Heart right ventricle (tissue), 16 donors: Measurements from ENCODE around the gene ZCCHC14. TPM values are rescaled to one million over a fixed set of nuclear protein-coding genes. Genes with fewer than 3 reads are reported as not detected.

Experiments
- ATAC-seq, 8 donors: fragments of 200-7000 bp; cut with Tn5 transposase; one replicate each; pipeline ENCODE4 v1.9.1; 2020; ENCODE audit warnings: mild to moderate bottlenecking in 8 of 8, moderate library complexity in 8 of 8, moderate number of reproducible peaks in 1 of 8
- DNase-seq, 2 donors: peaks; one replicate each; pipeline ENCODE4 v3.0.0-alpha.2; 2020
- H3K27ac ChIP-seq, 10 donors: fragments of 200-600 bp; sonication (generic) in 2 of 10; one replicate each; pipeline versions ENCODE4 v1.5.0 to v1.8.0; 2020 to 2022; ENCODE audit warnings: mild to moderate bottlenecking in 3 of 10
- H3K27me3 ChIP-seq, 7 donors: fragments of 200-600 bp; one replicate each; pipeline ENCODE4 v1.8.0; 2021 to 2022; ENCODE audit warnings: mild to moderate bottlenecking in 2 of 7
- H3K36me3 ChIP-seq, 9 donors: fragments of 200-600 bp; sonication (generic) in 1 of 9; one replicate each; pipeline versions ENCODE4 v1.5.0 to v1.8.0; 2020 to 2022; ENCODE audit warnings: mild to moderate bottlenecking in 2 of 9
- H3K4me1 ChIP-seq, 9 donors: fragments of 200-600 bp; sonication (generic) in 1 of 9; one replicate each; pipeline versions ENCODE4 v1.5.0 to v1.8.0; 2020 to 2022; ENCODE audit warnings: mild to moderate bottlenecking in 4 of 9
- H3K4me3 ChIP-seq, 10 donors: fragments of 200-600 bp; sonication (generic) in 2 of 10; one replicate each; pipeline versions ENCODE4 v1.5.0 to v1.8.0; 2020 to 2022; ENCODE audit warnings: mild to moderate bottlenecking in 7 of 10, moderate library complexity in 2 of 10
- H3K9me3 ChIP-seq, 11 donors: fragments of 200-600 bp in 10 of 11; sonication (generic) in 2 of 11; one replicate each; pipeline versions ENCODE4 v1.5.0 to v1.8.0; 2013 to 2022; ENCODE audit warnings: mild to moderate bottlenecking in 2 of 11, control low read depth in 1 of 11, moderate library complexity in 1 of 11
- WGBS, 2 donors: extraction: QIAGEN DNeasy Blood & Tissue Kit; methylation state at CpG; one replicate each; pipeline ENCODE4 v1.1.7; 2013; ENCODE audit warnings: inconsistent platforms in 1 of 2; 5-methylcytosine and 5-hydroxymethylcytosine counted together
- intact Hi-C, 10 donors: fragments of 100-400 bp; cut with DNase I; formaldehyde crosslinking; loops; one replicate each; pipeline versions ENCODE4 v1.11.1 to v1.14.2; 2022
- polyA plus RNA-seq, 2 donors: library from polyadenylated mRNA; stranded (reverse); fragments of 200-250 nt; gene quantifications; one replicate each; pipeline ENCODE4 v1.2.3, GENCODE V29; 2013
- total RNA-seq, 10 donors: library from RNA; stranded (reverse); fragmentation: NEBNext Ultra II Directional in 3 of 10; extraction: Animal tissue kit (Norgen Biotek cat#: 25700) in 3 of 10; gene quantifications; one replicate each; pipeline versions ENCODE4 v1.2.1 to v1.2.4, GENCODE V29; 2021 to 2023
- TF ChIP-seq, protein P1 (sequence below), 9 donors: fragments of 200-600 bp; sonication (generic) in 2 of 9; IDR thresholded peaks; one replicate each; pipeline versions ENCODE4 v1.5.0 to v1.8.0; 2021 to 2022; ENCODE audit warnings: antibody characterized with exemption in 9 of 9, mild to moderate bottlenecking in 5 of 9, moderate library complexity in 1 of 9
- donor health status: Arrhythmogenic right ventricular cardiomyopathy.
- donor health status: ischemic (EF 13 %, LVEDD 7.1; RV severe dilation, severe dysfunction).
- donor health status: healthy with polysubstance abuse.
- donor health status: DM: no; HTN: yes; CAD: no.
- donor health status: DM: no; HTN: no; CAD: no.
- donor health status: ischemic (EF 25% LVEDD 6.9; RV normal size, moderate dysfunction).
- donor health status: ischemic (EF 25% LVEDD 5.7; RV mildly dilated, moderate dysfunction).
- donor health status: healthy.
- donor health status: DM: yes; HTN: yes; CAD: no.
- donor health status: Ischemic cardiomyopathy.
- donor health status: ischemic (EF 35%, LVEDD 5.7; RV mildly dilated, moderate dysfunction).
- donor health status: nonischemic (EF 11% LVEDD 7.7; RV severe dilation, severe dysfunction).
- donor health status: DM: yes; HTN: yes; CAD: no.
- donor health status: PGD.
- donor health status: ischemic (EF 29% LVEDD 5.4; RV normal size, mild dysfunction).
- donor health status: nonischemic (EF 23%, LVEDD 6.1; RV moderate dilation, normal function).

ZCCHC14 gene
- total and polyA plus RNA-seq, 12 donors: 4.5 to 19.3 (median 15.7) TPM

- H3K4me1 ChIP-seq: peaks cover 16 to 45% (median 22%) of the 10 kb centered on the region in 9 donors
- intact Hi-C loops: loop anchor here in 1 of 10 donors (10.0 kb wide), 1 partner anchor 45 kb away; no protein-coding TSS in a partner anchor
- H3K4me3 ChIP-seq: no peak overlapping the region
- DNase-seq (no peak), ATAC-seq (no peak)
- WGBS, 2 donors: 96 to 98% methylated on average over 10 of the region's 10 CpGs
- H3K9me3 ChIP-seq: peaks cover 0 to 13% (median 0%) of the 10 kb centered on the region in 11 donors
- H3K36me3 ChIP-seq: peaks cover 0 to 23% (median 0%) of the 10 kb centered on the region in 9 donors
- no peaks in the 10 kb centered on the region for H3K27me3 ChIP-seq
- no peak overlapping the region for H3K27ac ChIP-seq
- TF ChIP-seq, protein P1, sequence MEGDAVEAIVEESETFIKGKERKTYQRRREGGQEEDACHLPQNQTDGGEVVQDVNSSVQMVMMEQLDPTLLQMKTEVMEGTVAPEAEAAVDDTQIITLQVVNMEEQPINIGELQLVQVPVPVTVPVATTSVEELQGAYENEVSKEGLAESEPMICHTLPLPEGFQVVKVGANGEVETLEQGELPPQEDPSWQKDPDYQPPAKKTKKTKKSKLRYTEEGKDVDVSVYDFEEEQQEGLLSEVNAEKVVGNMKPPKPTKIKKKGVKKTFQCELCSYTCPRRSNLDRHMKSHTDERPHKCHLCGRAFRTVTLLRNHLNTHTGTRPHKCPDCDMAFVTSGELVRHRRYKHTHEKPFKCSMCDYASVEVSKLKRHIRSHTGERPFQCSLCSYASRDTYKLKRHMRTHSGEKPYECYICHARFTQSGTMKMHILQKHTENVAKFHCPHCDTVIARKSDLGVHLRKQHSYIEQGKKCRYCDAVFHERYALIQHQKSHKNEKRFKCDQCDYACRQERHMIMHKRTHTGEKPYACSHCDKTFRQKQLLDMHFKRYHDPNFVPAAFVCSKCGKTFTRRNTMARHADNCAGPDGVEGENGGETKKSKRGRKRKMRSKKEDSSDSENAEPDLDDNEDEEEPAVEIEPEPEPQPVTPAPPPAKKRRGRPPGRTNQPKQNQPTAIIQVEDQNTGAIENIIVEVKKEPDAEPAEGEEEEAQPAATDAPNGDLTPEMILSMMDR (IDR thresholded peaks at IDR 0.05): no peak
Measured at GRCh38 chr16:87439926-87440325, 52.9 kb downstream of the ZCCHC14 start.

- no peaks in the 10 kb centered on the region for H3K27me3 ChIP-seq
- peaks cover 0 to 16% (median 0%) of the 10 kb centered on the region in 9 donors for H3K36me3 ChIP-seq
- DNase-seq (no peak), ATAC-seq (no peak)
- H3K4me1 ChIP-seq: peaks cover 16 to 54% (median 28%) of the 10 kb centered on the region in 9 donors
- WGBS, 2 donors: 79 to 83% methylated on average over 9 of the region's 9 CpGs
- H3K4me3 ChIP-seq: no peak overlapping the region
- TF ChIP-seq, protein P1 (IDR thresholded peaks at IDR 0.05): no peak
- intact Hi-C loops: loop anchor here in 1 of 10 donors (10.0 kb wide), 1 partner anchor 46 kb away; no protein-coding TSS in a partner anchor
- no peak overlapping the region for H3K27ac ChIP-seq
- H3K9me3 ChIP-seq: peaks cover 0 to 4% (median 0%) of the 10 kb centered on the region in 11 donors
Measured at GRCh38 chr16:87438611-87438985, 54.2 kb downstream of the ZCCHC14 start.

DNA sequence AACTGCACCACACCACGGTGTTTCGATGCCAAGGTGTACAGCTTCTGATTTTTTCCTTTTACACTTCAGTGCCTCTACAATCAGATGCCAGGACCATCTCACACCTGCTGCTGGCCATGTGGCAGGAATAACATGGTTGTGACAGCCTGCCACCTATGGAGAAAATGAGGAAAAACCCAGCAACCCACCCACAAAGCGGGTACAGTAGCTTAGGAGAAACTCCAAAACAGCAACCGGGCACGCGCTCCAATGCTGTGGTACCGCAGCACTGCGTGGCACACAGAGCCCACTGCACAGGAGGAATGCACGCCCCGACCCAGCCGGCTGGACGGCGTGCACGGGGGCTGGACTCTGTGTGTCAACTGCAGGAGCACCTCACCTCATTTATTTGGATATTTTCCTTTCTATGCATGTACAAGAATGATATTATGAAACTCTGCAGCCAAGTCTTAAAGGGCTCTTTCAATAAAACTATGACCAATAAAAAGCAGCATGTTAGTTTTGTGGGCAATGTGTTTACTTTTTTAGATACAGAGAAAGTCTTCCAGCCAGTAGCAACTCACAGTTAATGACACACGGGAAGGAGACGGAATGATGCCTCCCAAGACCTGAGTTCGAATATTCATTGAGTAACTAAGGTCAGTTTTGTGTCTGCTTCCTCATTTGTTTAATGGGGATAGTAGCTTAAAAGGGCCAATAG, 54.8 kb downstream of the ZCCHC14 start:
- Histone ChIP-seq H3K4me3 (no peak overlapping the region), H3K36me3 (peaks cover 0 to 16% (median 0%) of the 10 kb centered on the region in 9 donors), H3K4me1 (peaks cover 16 to 55% (median 28%) of the 10 kb centered on the region in 9 donors), H3K27me3 (no peaks in the 10 kb centered on the region), H3K27ac (no peak overlapping the region), H3K9me3 (no peaks in the 10 kb centered on the region)
- DNase-seq (no peak), ATAC-seq (no peak)
- intact Hi-C loops: loop anchor here in 2 of 10 donors (2.0 to 10.0 kb wide), 2 partner anchors 27 to 47 kb away; no protein-coding TSS in a partner anchor
- 93 to 95% methylated on average over 17 of the region's 17 CpGs for WGBS, 2 donors
- TF ChIP-seq, protein P1 (IDR thresholded peaks at IDR 0.05): no peak

GRCh38 chr16:87437327-87437726, 55.5 kb downstream of the ZCCHC14 start:
- WGBS, 2 donors: 96 to 97% methylated on average over 14 of the region's 14 CpGs
- TF ChIP-seq, protein P1 (IDR thresholded peaks at IDR 0.05): no peak
- H3K9me3 ChIP-seq: no peaks in the 10 kb centered on the region
- no peak overlapping the region for H3K27ac ChIP-seq
- peaks cover 16 to 56% (median 28%) of the 10 kb centered on the region in 9 donors for H3K4me1 ChIP-seq
- no peaks in the 10 kb centered on the region for H3K27me3 ChIP-seq
- no peak for ATAC-seq
- no peak for DNase-seq
- no peak overlapping the region for H3K4me3 ChIP-seq
- intact Hi-C loops: loop anchor here in 2 of 10 donors (2.0 to 10.0 kb wide), 2 partner anchors 27 to 47 kb away; no protein-coding TSS in a partner anchor
- H3K36me3 ChIP-seq: peaks cover 0 to 18% (median 0%) of the 10 kb centered on the region in 9 donors
